ENCODE results near the gene LEMD3. TPM values are rescaled to one million over a fixed set of nuclear protein-coding genes. Genes with fewer than 3 reads are reported as not detected.

Gene LEMD3
- total RNA-seq, 1 experiment from 2014 or later = 57.8 TPM

- no peak overlapping the region for H3K4me2 ChIP-seq (ENCODE audit: low read length)
- CTCF ChIA-PET = interaction anchor here (0.6 to 1.0 kb wide), 9 partner anchors 47 to 535 kb away, joined by 3 to 6 read pairs (median 5); partner anchors contain the start of gene LEMD3
Measured at GRCh38 chr12:65232476-65233077, 63.2 kb downstream of the LEMD3 start.

GRCh38 chr12:65237153-65237552, 67.8 kb downstream of the LEMD3 start:
- Histone ChIP-seq H3K36me3 (ENCODE audit: low read depth, low read length) (0 out of 2 replicates have a peak, but pooled peaks cover 12% of the 10 kb centered on the region), H3K9me2 (replicated peaks; ENCODE audit: low read length) (no peaks in the 10 kb centered on the region), H3K27ac (ENCODE audit: low read length) (no peak overlapping the region), H3K9me3 (ENCODE audit: low read length) (no peaks in the 10 kb centered on the region), H2AFZ (ENCODE audit: low read length) (no peak overlapping the region), H3F3A (ENCODE audit: low read length, unreplicated experiment) (no peaks in the 10 kb centered on the region), H3K4me3 (ENCODE audit: low read length) (no peak overlapping the region), H3K79me2 (ENCODE audit: low read length) (peaks cover 19% of the 10 kb centered on the region; the same call in 1 of the 2 replicates), H3K4me2 (ENCODE audit: low read length) (no peak overlapping the region), H3K9ac (ENCODE audit: low read length) (no peak overlapping the region), H4K20me1 (ENCODE audit: low read length) (0 out of 2 replicates have a peak, but pooled peaks cover 5% of the 10 kb centered on the region), H3K27me3 (ENCODE audit: low read length) (no peaks in the 10 kb centered on the region), H3K4me1 (ENCODE audit: insufficient read depth, low read length) (no peaks in the 10 kb centered on the region)
- BruUV-seq (replicated peaks) = no TSS peak
- POLR2A ChIA-PET (ENCODE audit: unreplicated experiment) = no interaction called here
- CTCF ChIA-PET = no interaction called here
- TF ChIP-seq EZH2phosphoT487 (IDR thresholded peaks at IDR 0.05; ENCODE audit: borderline replicate concordance, low read length) (no peak), CTCF (conservative IDR thresholded peaks at IDR 0.05; ENCODE audit: low read depth, low read length) (no peak), EZH2 (IDR thresholded peaks at IDR 0.05; ENCODE audit: low read length, unreplicated experiment) (no peak)
- ATAC-seq (no peak), DNase-seq (no peak)
- intact Hi-C loops (cut with micrococcal nuclease) = no loop called here

More at GRCh38 chr12:65232476-65233077, 63.2 kb downstream of the LEMD3 start:
- no peak overlapping the region for H3K9ac ChIP-seq (ENCODE audit: low read length)
- no peak overlapping the region for H3K27ac ChIP-seq (ENCODE audit: low read length)
- no TSS peak for BruUV-seq (replicated peaks)
- no peak overlapping the region for H2AFZ ChIP-seq (ENCODE audit: low read length)
- DNase-seq (peak; percentile 45), ATAC-seq (no peak)
- H4K20me1 ChIP-seq (ENCODE audit: low read length) = 0 out of 2 replicates have a peak, but pooled peaks cover 5% of the 10 kb centered on the region
- intact Hi-C loops (cut with micrococcal nuclease) = loop anchor here (2.0 to 5.0 kb wide), 2 partner anchors 60 to 342 kb away; no protein-coding TSS in a partner anchor
- no peaks in the 10 kb centered on the region for H3K27me3 ChIP-seq (ENCODE audit: low read length)
- no peaks in the 10 kb centered on the region for H3K9me2 ChIP-seq (replicated peaks; ENCODE audit: low read length)
- peaks cover 11% of the 10 kb centered on the region for H3K4me1 ChIP-seq (ENCODE audit: insufficient read depth, low read length)
- peaks cover 5% of the 10 kb centered on the region for H3F3A ChIP-seq (ENCODE audit: low read length, unreplicated experiment)
- H3K79me2 ChIP-seq (ENCODE audit: low read length) = peaks cover 33% of the 10 kb centered on the region
- POLR2A ChIA-PET (ENCODE audit: unreplicated experiment) = interaction anchor here (0.6 to 0.8 kb wide), 2 partner anchors 63 to 91 kb away, joined by 4 read pairs; partner anchors contain the start of gene LEMD3
- H3K9me3 ChIP-seq (ENCODE audit: low read length) = no peaks in the 10 kb centered on the region
- no peak overlapping the region for H3K4me3 ChIP-seq (ENCODE audit: low read length)
- TF ChIP-seq CTCF (conservative IDR thresholded peaks at IDR 0.05; ENCODE audit: low read depth, low read length) (peak; percentile 58), EZH2phosphoT487 (IDR thresholded peaks at IDR 0.05; ENCODE audit: borderline replicate concordance, low read length) (no peak), EZH2 (IDR thresholded peaks at IDR 0.05; ENCODE audit: low read length, unreplicated experiment) (no peak)
- H3K36me3 ChIP-seq (ENCODE audit: low read depth, low read length) = 0 out of 2 replicates have a peak, but pooled peaks cover 5% of the 10 kb centered on the region

- Histone ChIP-seq H3K27me3 (ENCODE audit: low read length) (no peaks in the 10 kb centered on the region), H3K9me2 (replicated peaks; ENCODE audit: low read length) (no peaks in the 10 kb centered on the region), H3K4me1 (ENCODE audit: insufficient read depth, low read length) (no peaks in the 10 kb centered on the region), H3K4me3 (ENCODE audit: low read length) (no peak overlapping the region), H2AFZ (ENCODE audit: low read length) (no peak overlapping the region), H4K20me1 (ENCODE audit: low read length) (no peaks in the 10 kb centered on the region), H3K36me3 (ENCODE audit: low read depth, low read length) (peaks cover 12% of the 10 kb centered on the region; the same call in 1 of the 2 replicates), H3K79me2 (ENCODE audit: low read length) (peaks cover 11% of the 10 kb centered on the region; the same call in 1 of the 2 replicates), H3K27ac (ENCODE audit: low read length) (no peak overlapping the region), H3K9ac (ENCODE audit: low read length) (no peak overlapping the region), H3K9me3 (ENCODE audit: low read length) (no peaks in the 10 kb centered on the region), H3K4me2 (ENCODE audit: low read length) (no peak overlapping the region), H3F3A (ENCODE audit: low read length, unreplicated experiment) (no peaks in the 10 kb centered on the region)
- DNase-seq = no peak
- ChIA-PET CTCF (no interaction called here), POLR2A (ENCODE audit: unreplicated experiment) (interaction anchor here (0.6 kb wide), 1 partner anchor 69 kb away, joined by 4 read pairs; no protein-coding TSS in a partner anchor)
- BruUV-seq (replicated peaks) = no TSS peak
- no peak for TF ChIP-seq EZH2phosphoT487 (IDR thresholded peaks at IDR 0.05; ENCODE audit: borderline replicate concordance, low read length)
- TF ChIP-seq CTCF (conservative IDR thresholded peaks at IDR 0.05; ENCODE audit: low read depth, low read length) = no peak
- no peak for TF ChIP-seq EZH2 (IDR thresholded peaks at IDR 0.05; ENCODE audit: low read length, unreplicated experiment)
- ATAC-seq = no peak
- intact Hi-C loops (cut with micrococcal nuclease) = no loop called here
Measured at GRCh38 chr12:65238609-65239008, 69.2 kb downstream of the LEMD3 start.
